ENCODE results near the gene PRSS1.
"Not testable (repeated sequence)": the region's sequence is repeated elsewhere in the genome, so short reads cannot be mapped to it uniquely, and the experiment has no call there.

Gene PRSS1

DNA sequence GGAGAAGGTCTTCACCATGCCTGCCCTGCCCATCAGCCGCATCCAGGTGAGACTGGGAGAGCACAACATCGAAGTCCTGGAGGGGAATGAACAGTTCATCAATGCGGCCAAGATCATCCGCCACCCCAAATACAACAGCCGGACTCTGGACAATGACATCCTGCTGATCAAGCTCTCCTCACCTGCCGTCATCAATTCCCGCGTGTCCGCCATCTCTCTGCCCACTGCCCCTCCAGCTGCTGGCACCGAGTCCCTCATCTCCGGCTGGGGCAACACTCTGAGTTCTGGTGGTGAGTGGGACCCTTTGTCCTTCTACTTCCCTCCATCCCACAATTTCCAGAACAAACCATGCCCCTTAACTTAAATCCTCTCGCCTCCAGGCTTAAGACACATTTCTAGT is 24.0 kb downstream of the PRSS1 start:
- Histone ChIP-seq H3F3A (ENCODE audit: insufficient read depth) (no peaks in the 10 kb centered on the region), H4K20me1 (ENCODE audit: low read depth, low read length) (no peaks in the 10 kb centered on the region), H2AFZ (ENCODE audit: low read depth, low read length, severe bottlenecking) (no peak overlapping the region), H3K27me3 (ENCODE audit: low read length) (no peaks in the 10 kb centered on the region), H3K79me2 (ENCODE audit: insufficient read depth, low read length) (no peaks in the 10 kb centered on the region), H3K4me3 (ENCODE audit: insufficient read depth, low read length, poor library complexity, severe bottlenecking) (no peak overlapping the region), H3K36me3 (ENCODE audit: low read length) (no peaks in the 10 kb centered on the region), H3K4me2 (ENCODE audit: low read depth, low read length, poor library complexity, severe bottlenecking) (no peak overlapping the region), H3K27ac (ENCODE audit: low read depth, low read length) (no peak overlapping the region), H3K9ac (ENCODE audit: low read length) (no peak overlapping the region), H3K9me2 (replicated peaks; ENCODE audit: insufficient read depth, low read length) (no peaks in the 10 kb centered on the region), H3K9me3 (ENCODE audit: insufficient read depth, low read length) (no peaks in the 10 kb centered on the region)
- TF ChIP-seq, protein P1, sequence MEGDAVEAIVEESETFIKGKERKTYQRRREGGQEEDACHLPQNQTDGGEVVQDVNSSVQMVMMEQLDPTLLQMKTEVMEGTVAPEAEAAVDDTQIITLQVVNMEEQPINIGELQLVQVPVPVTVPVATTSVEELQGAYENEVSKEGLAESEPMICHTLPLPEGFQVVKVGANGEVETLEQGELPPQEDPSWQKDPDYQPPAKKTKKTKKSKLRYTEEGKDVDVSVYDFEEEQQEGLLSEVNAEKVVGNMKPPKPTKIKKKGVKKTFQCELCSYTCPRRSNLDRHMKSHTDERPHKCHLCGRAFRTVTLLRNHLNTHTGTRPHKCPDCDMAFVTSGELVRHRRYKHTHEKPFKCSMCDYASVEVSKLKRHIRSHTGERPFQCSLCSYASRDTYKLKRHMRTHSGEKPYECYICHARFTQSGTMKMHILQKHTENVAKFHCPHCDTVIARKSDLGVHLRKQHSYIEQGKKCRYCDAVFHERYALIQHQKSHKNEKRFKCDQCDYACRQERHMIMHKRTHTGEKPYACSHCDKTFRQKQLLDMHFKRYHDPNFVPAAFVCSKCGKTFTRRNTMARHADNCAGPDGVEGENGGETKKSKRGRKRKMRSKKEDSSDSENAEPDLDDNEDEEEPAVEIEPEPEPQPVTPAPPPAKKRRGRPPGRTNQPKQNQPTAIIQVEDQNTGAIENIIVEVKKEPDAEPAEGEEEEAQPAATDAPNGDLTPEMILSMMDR (IDR thresholded peaks at IDR 0.05; ENCODE audit: insufficient read depth, low read length, poor library complexity, severe bottlenecking), result no peak
- TF ChIP-seq EZH2phosphoT487 (conservative IDR thresholded peaks at IDR 0.05; ENCODE audit: low read length), result no peak

GRCh38 chr7:142773937-142774744 is 24.9 kb downstream of the PRSS1 start:
- no peaks in the 10 kb centered on the region for H4K20me1 ChIP-seq (ENCODE audit: low read depth, low read length)
- TF ChIP-seq EZH2phosphoT487 (conservative IDR thresholded peaks at IDR 0.05; ENCODE audit: low read length), result no peak
- no peaks in the 10 kb centered on the region for H3K9me2 ChIP-seq (replicated peaks; ENCODE audit: insufficient read depth, low read length)
- H2AFZ ChIP-seq (ENCODE audit: low read depth, low read length, severe bottlenecking), result no peak overlapping the region
- no peaks in the 10 kb centered on the region for H3K9me3 ChIP-seq (ENCODE audit: insufficient read depth, low read length)
- no peaks in the 10 kb centered on the region for H3F3A ChIP-seq (ENCODE audit: insufficient read depth)
- H3K36me3 ChIP-seq (ENCODE audit: low read length), result no peaks in the 10 kb centered on the region
- H3K27ac ChIP-seq (ENCODE audit: low read depth, low read length), result no peak overlapping the region
- H3K4me2 ChIP-seq (ENCODE audit: low read depth, low read length, poor library complexity, severe bottlenecking), result no peak overlapping the region
- no peaks in the 10 kb centered on the region for H3K79me2 ChIP-seq (ENCODE audit: insufficient read depth, low read length)
- no peak overlapping the region for H3K4me3 ChIP-seq (ENCODE audit: insufficient read depth, low read length, poor library complexity, severe bottlenecking)
- H3K9ac ChIP-seq (ENCODE audit: low read length), result no peak overlapping the region
- H3K27me3 ChIP-seq (ENCODE audit: low read length), result no peaks in the 10 kb centered on the region

DNA sequence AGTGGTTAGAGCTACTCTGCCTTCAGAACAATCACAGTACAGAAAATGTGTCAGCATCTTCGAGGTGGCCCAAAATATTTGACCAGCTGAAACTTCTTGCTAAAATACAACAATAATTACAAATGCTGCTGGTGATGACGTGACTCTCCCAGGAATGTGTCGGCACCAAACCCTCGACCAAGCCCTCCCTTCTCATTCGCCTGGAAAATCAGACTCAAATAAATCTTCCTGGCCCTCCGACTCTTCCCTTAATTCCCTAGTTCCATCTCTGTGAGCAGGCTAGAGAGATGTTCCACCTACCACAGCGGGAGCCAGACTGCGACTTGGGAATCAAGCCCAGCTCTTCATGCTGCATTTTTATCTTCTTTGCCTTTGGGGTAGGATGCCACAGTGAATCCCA is 25.6 kb downstream of the PRSS1 start:
- Histone ChIP-seq H3K9me3 (ENCODE audit: insufficient read depth, low read length) (no peaks in the 10 kb centered on the region), H3K27ac (ENCODE audit: low read depth, low read length) (no peak overlapping the region), H4K20me1 (ENCODE audit: low read depth, low read length) (no peaks in the 10 kb centered on the region), H3K9ac (ENCODE audit: low read length) (no peak overlapping the region), H2AFZ (ENCODE audit: low read depth, low read length, severe bottlenecking) (no peak overlapping the region), H3K4me3 (ENCODE audit: insufficient read depth, low read length, poor library complexity, severe bottlenecking) (no peak overlapping the region), H3K4me2 (ENCODE audit: low read depth, low read length, poor library complexity, severe bottlenecking) (no peak overlapping the region), H3K36me3 (ENCODE audit: low read length) (no peaks in the 10 kb centered on the region), H3K9me2 (replicated peaks; ENCODE audit: insufficient read depth, low read length) (no peaks in the 10 kb centered on the region), H3K27me3 (ENCODE audit: low read length) (no peaks in the 10 kb centered on the region), H3K79me2 (ENCODE audit: insufficient read depth, low read length) (no peaks in the 10 kb centered on the region), H3F3A (ENCODE audit: insufficient read depth) (no peaks in the 10 kb centered on the region)
- TF ChIP-seq EZH2phosphoT487 (conservative IDR thresholded peaks at IDR 0.05; ENCODE audit: low read length), result no peak
- TF ChIP-seq, protein P1 (IDR thresholded peaks at IDR 0.05; ENCODE audit: insufficient read depth, low read length, poor library complexity, severe bottlenecking), result no peak

GRCh38 chr7:142775351-142776115 is 26.3 kb downstream of the PRSS1 start:
- H3K36me3 ChIP-seq (ENCODE audit: low read length); H3K27me3 ChIP-seq (ENCODE audit: low read length); H3K79me2 ChIP-seq (ENCODE audit: insufficient read depth, low read length); H4K20me1 ChIP-seq (ENCODE audit: low read depth, low read length); H3K4me3 ChIP-seq (ENCODE audit: insufficient read depth, low read length, poor library complexity, severe bottlenecking); H2AFZ ChIP-seq (ENCODE audit: low read depth, low read length, severe bottlenecking); H3K9ac ChIP-seq (ENCODE audit: low read length); H3K27ac ChIP-seq (ENCODE audit: low read depth, low read length); H3K4me2 ChIP-seq (ENCODE audit: low read depth, low read length, poor library complexity, severe bottlenecking); H3K9me3 ChIP-seq (ENCODE audit: insufficient read depth, low read length); H3K9me2 ChIP-seq (replicated peaks; ENCODE audit: insufficient read depth, low read length); H3F3A ChIP-seq (ENCODE audit: insufficient read depth): not testable (repeated sequence)

All from SU-DHL-6 (cell line).